Heart left ventricle (tissue), 16 donors: ENCODE measurements around the gene UPK1A. TPM values are rescaled to one million over a fixed set of nuclear protein-coding genes. Genes with fewer than 3 reads are reported as not detected.

Source experiments
- ATAC-seq, 4 donors: fragments of 200-7000 bp; cut with Tn5 transposase; one replicate each; pipeline ENCODE4 v1.9.1; 2020 to 2022; ENCODE audit warnings: moderate library complexity in 4 of 4, mild to moderate bottlenecking in 3 of 4, moderate number of reproducible peaks in 1 of 4
- DNase-seq, 5 donors: peaks; one replicate each; pipeline ENCODE4 v3.0.0-alpha.2; 2020
- H3K27ac ChIP-seq, 12 donors: fragments of 200-600 bp; sonication (generic) in 4 of 12; one replicate each; pipeline versions ENCODE4 v1.5.0 to v1.8.0; 2016 to 2022; ENCODE audit warnings: mild to moderate bottlenecking in 2 of 12
- H3K27me3 ChIP-seq, 9 donors: fragments of 200-600 bp; sonication (generic) in 2 of 9; one replicate each; pipeline versions ENCODE4 v1.5.1 to v1.8.0; 2016 to 2022; ENCODE audit warnings: mild to moderate bottlenecking in 3 of 9
- H3K36me3 ChIP-seq, 9 donors: fragments of 200-600 bp; sonication (generic) in 2 of 9; one replicate each; pipeline versions ENCODE4 v1.5.0 to v1.8.0; 2018 to 2022; ENCODE audit warnings: mild to moderate bottlenecking in 2 of 9
- H3K4me1 ChIP-seq, 12 donors: fragments of 200-600 bp; sonication (generic) in 4 of 12; one replicate each; pipeline versions ENCODE4 v1.5.0 to v1.8.0; 2016 to 2022; ENCODE audit warnings: mild to moderate bottlenecking in 3 of 12
- H3K4me3 ChIP-seq, 12 donors: fragments of 200-600 bp; sonication (generic) in 4 of 12; one replicate each; pipeline versions ENCODE4 v1.5.0 to v1.8.0; 2017 to 2022; ENCODE audit warnings: mild to moderate bottlenecking in 9 of 12, moderate library complexity in 4 of 12
- H3K9me3 ChIP-seq, 12 donors: fragments of 200-600 bp; sonication (generic) in 4 of 12; one replicate each; pipeline versions ENCODE4 v1.5.0 to v1.8.0; 2016 to 2022; ENCODE audit warnings: mild to moderate bottlenecking in 1 of 12
- POLR2A ChIP-seq, 2 donors: fragments of 450-650 bp; IDR thresholded peaks; one replicate each; pipeline ENCODE4 v1.6.1; 2017; ENCODE audit warnings: antibody characterized with exemption in 2 of 2, mild to moderate bottlenecking in 2 of 2, moderate library complexity in 2 of 2
- WGBS, 4 donors: extraction: QIAGEN DNeasy Blood & Tissue Kit in 2 of 4; methylation state at CpG; one replicate each; pipeline versions ENCODE4 v1.1.5 to v1.1.7; 2013 to 2018; 5-methylcytosine and 5-hydroxymethylcytosine counted together
- intact Hi-C, 10 donors: fragments of 100-400 bp; cut with DNase I; formaldehyde crosslinking; loops; one replicate each; pipeline versions ENCODE4 v1.11.1 to v1.14.2; 2022
- polyA plus RNA-seq, 2 donors: library from polyadenylated mRNA; stranded (reverse); fragments of 200-250 nt; gene quantifications; one replicate each; pipeline ENCODE4 v1.2.3, GENCODE V29; 2013
- total RNA-seq, 9 donors: library from RNA; depleted of rRNA in 2 of 9; stranded (reverse); fragments of >200 nt in 2 of 9; fragmentation: NEBNext Ultra II Directional in 3 of 9; extraction: Animal tissue kit (Norgen Biotek cat#: 25700) in 3 of 9; gene quantifications; one replicate each; pipeline versions ENCODE4 v1.1.0 to v1.2.4, GENCODE V29; 2016 to 2023
- TF ChIP-seq, protein P1 (sequence below), 12 donors: fragments of 200-600 bp; sonication (generic) in 4 of 12; IDR thresholded peaks; one replicate each; pipeline versions ENCODE4 v1.5.0 to v1.8.0; 2018 to 2022; ENCODE audit warnings: antibody characterized with exemption in 12 of 12, mild to moderate bottlenecking in 5 of 12
- donor health status: ischemic (EF 13 %, LVEDD 7.1; RV severe dilation, severe dysfunction).
- donor health status: healthy with polysubstance abuse.
- donor health status: DM: no; HTN: yes; CAD: no.
- donor health status: DM: no; HTN: no; CAD: no.
- donor health status: ischemic (EF 25% LVEDD 6.9; RV normal size, moderate dysfunction).
- donor health status: ischemic (EF 25% LVEDD 5.7; RV mildly dilated, moderate dysfunction).
- donor health status: healthy.
- donor health status: DM: yes; HTN: yes; CAD: no.
- donor health status: ischemic (EF 35%, LVEDD 5.7; RV mildly dilated, moderate dysfunction).
- donor health status: nonischemic (EF 11% LVEDD 7.7; RV severe dilation, severe dysfunction).
- donor health status: DM: yes; HTN: yes; CAD: no.
- donor health status: PGD.
- donor health status: ischemic (EF 29% LVEDD 5.4; RV normal size, mild dysfunction).
- donor health status: nonischemic (EF 23%, LVEDD 6.1; RV moderate dilation, normal function).

Gene UPK1A
- total and polyA plus RNA-seq, 11 donors: not detected

DNA sequence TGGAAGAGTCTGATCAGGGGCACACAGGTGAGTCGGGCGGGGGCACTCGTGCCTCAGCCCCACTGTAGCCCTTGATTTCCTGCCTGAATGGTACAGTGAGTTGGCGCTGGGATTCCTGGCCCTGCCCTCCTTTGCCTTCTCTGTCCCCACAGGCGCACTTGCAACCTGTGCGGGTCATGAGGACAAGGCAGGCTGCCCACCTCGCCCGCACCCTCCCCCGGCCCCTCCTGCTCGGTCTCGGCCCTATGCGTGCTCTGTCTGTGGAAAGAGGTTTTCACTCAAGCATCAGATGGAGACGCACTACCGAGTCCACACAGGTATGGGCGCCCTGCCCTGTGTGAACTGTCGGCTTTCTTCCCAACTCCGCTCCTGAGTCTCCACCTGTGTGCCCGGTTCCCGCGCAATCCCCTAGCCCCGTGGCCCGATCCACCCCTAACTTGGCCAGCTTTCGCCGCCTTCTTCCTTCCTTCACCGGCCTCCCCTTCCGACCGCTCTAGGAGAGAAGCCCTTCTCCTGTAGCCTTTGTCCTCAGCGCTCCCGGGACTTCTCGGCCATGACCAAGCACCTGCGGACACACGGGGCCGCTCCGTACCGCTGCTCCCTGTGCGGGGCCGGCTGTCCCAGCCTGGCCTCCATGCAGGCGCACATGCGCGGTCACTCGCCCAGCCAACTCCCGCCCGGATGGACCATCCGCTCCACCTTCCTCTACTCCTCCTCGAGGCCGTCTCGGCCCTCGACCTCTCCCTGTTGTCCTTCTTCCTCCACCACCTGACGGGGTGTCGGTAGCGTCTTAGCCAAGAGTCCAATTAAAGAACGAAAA, 49.9 kb downstream of the UPK1A start:
- TF ChIP-seq POLR2A (IDR thresholded peaks at IDR 0.05): peak in 1 of 2 donors; percentile 15
- TF ChIP-seq, protein P1, sequence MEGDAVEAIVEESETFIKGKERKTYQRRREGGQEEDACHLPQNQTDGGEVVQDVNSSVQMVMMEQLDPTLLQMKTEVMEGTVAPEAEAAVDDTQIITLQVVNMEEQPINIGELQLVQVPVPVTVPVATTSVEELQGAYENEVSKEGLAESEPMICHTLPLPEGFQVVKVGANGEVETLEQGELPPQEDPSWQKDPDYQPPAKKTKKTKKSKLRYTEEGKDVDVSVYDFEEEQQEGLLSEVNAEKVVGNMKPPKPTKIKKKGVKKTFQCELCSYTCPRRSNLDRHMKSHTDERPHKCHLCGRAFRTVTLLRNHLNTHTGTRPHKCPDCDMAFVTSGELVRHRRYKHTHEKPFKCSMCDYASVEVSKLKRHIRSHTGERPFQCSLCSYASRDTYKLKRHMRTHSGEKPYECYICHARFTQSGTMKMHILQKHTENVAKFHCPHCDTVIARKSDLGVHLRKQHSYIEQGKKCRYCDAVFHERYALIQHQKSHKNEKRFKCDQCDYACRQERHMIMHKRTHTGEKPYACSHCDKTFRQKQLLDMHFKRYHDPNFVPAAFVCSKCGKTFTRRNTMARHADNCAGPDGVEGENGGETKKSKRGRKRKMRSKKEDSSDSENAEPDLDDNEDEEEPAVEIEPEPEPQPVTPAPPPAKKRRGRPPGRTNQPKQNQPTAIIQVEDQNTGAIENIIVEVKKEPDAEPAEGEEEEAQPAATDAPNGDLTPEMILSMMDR (IDR thresholded peaks at IDR 0.05): no peak
- Histone ChIP-seq H3K27me3 (no peaks in the 10 kb centered on the region), H3K4me3 (peak overlapping the region; percentile 66 to 100 (median 88)), H3K4me1 (peaks cover 3 to 39% (median 22%) of the 10 kb centered on the region in 12 donors), H3K27ac (peak overlapping the region; percentile 31 to 98 (median 92)), H3K36me3 (peaks cover 0 to 17% (median 5%) of the 10 kb centered on the region in 9 donors), H3K9me3 (no peaks in the 10 kb centered on the region)
- intact Hi-C loops: loop anchor here in 9 of 10 donors (1.0 to 10.0 kb wide), 15 partner anchors 13 to 451 kb away; partner anchors contain the start of genes TMEM147 (in 5 of the 9), LRFN3 (in 2 of the 9), PSENEN (in 2 of the 9) and U2AF1L4 (in 2 of the 9)
- ATAC-seq: peak; percentile 44 to 63 (median 46)
- peak; percentile 68 to 88 (median 76) for DNase-seq
- WGBS, 4 donors: 3 to 6% (median 4%) methylated on average over 47 to 52 of the region's 52 CpGs

- peak overlapping the region; percentile 66 to 100 (median 88) for H3K4me3 ChIP-seq
- peak overlapping the region; percentile 87 to 98 (median 92) for H3K27ac ChIP-seq
- TF ChIP-seq, protein P1 (IDR thresholded peaks at IDR 0.05): peak; percentile 86 to 98 (median 91)
- TF ChIP-seq POLR2A (IDR thresholded peaks at IDR 0.05): peak in 1 of 2 donors; percentile 45
- DNase-seq (peak; percentile 90 to 98 (median 96)), ATAC-seq (peak; percentile 93 to 96 (median 95))
- 0% methylated on average over 47 to 77 of the region's 77 CpGs for WGBS, 4 donors
- peaks cover 0 to 25% (median 13%) of the 10 kb centered on the region in 9 donors for H3K36me3 ChIP-seq
- no peaks in the 10 kb centered on the region for H3K9me3 ChIP-seq
- intact Hi-C loops: loop anchor here (1.0 to 10.0 kb wide), 18 partner anchors 14 to 452 kb away; partner anchors contain the start of genes TMEM147 (in 6 of the 10), LRFN3 (in 2 of the 10), PSENEN (in 2 of the 10) and U2AF1L4 (in 2 of the 10)
- peaks cover 3 to 39% (median 22%) of the 10 kb centered on the region in 12 donors for H3K4me1 ChIP-seq
- no peaks in the 10 kb centered on the region for H3K27me3 ChIP-seq
Observed at GRCh38 chr19:35716801-35717664, 50.7 kb downstream of the UPK1A start.

DNA sequence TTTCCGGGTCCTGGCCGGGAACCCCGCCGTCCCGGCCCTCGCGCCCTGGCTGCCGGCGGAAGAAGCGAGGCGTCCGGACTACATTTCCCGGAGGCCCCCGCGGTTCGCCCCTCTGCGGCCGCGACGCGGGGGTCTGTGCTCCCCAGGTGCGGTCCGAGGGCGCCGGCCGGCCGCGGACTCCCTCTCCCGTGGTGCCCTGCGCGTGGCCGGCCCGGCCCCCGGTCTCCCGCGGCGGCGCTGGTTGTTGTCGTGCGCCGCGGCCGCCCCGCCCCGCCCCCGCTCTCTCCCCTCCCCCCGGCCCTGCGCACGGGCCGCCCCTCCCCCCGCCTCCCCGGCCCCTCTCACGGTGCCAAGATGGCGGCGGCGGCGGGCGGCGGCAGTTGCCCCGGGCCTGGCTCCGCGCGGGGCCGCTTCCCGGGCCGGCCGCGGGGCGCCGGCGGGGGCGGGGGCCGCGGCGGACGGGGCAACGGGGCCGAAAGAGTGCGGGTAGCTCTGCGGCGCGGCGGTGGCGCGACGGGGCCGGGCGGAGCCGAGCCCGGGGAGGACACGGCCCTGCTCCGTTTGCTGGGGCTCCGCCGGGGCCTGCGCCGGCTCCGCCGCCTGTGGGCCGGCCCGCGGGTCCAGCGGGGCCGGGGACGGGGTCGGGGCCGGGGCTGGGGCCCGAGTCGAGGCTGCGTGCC, 51.5 kb downstream of the UPK1A start, which contains the start of gene KMT2B:
Gene KMT2B (plus strand): TSS at position 339 of the 680 bp plus-strand sequence. CDS start 16 bp downstream, at position 355.
- H3K9me3 ChIP-seq: no peaks in the 10 kb centered on the region
- ATAC-seq: peak in 3 of 4 donors; percentile 36 to 80 (median 80)
- H3K36me3 ChIP-seq: peaks cover 0 to 33% (median 21%) of the 10 kb centered on the region in 9 donors
- intact Hi-C loops: loop anchor here (1.0 to 10.0 kb wide), 17 partner anchors 15 to 453 kb away; partner anchors contain the start of genes TMEM147 (in 6 of the 10), LRFN3 (in 2 of the 10), PSENEN (in 2 of the 10) and U2AF1L4 (in 2 of the 10)
- 1% methylated on average over 40 to 107 of the region's 109 CpGs for WGBS, 4 donors
- peak within 1 kb of the TSS; percentile 67 to 100 (median 88) for H3K4me3 ChIP-seq
- peak in 1 of 5 donors; percentile 98 for DNase-seq
- H3K4me1 ChIP-seq: peaks cover 3 to 39% (median 22%) of the 10 kb centered on the region in 12 donors
- H3K27me3 ChIP-seq: no peaks in the 10 kb centered on the region
- H3K27ac ChIP-seq: peak within 1 kb of the TSS; percentile 87 to 98 (median 93)
- peak in 1 of 2 donors; percentile 16 for TF ChIP-seq POLR2A (IDR thresholded peaks at IDR 0.05)
- TF ChIP-seq, protein P1 (IDR thresholded peaks at IDR 0.05): no peak
